Measurements from ENCODE around the gene DNAI4.
A peak's percentile ranks its signal among the peaks of the same experiment; 100 is the strongest.

The DNAI4 gene

GRCh38 chr1:66932291-66932690, 7.6 kb upstream of the DNAI4 start:
- Histone ChIP-seq H3K27ac (peak overlapping the region; percentile 34; the same call in 1 of the 2 replicates), H3K9ac (ENCODE audit: insufficient read length) (peak overlapping the region; percentile 87), H3K4me3 (peak overlapping the region; percentile 82), H3K36me3 (ENCODE audit: insufficient read depth, low read length) (peaks cover 2% of the 10 kb centered on the region; the same call in 1 of the 2 replicates), H3K9me3 (ENCODE audit: low read depth, low read length) (no peaks in the 10 kb centered on the region)
- no peak for DNase-seq (ENCODE audit: low read depth, low spot score)
- no peak for TF ChIP-seq EZH2 (IDR thresholded peaks at IDR 0.05)
- no peak for TF ChIP-seq POLR2AphosphoS5 (IDR thresholded peaks at IDR 0.05; ENCODE audit: borderline replicate concordance, low read depth, low read length)
- no peak for TF ChIP-seq FOXP2 (optimal IDR thresholded peaks at IDR 0.05; ENCODE audit: control extremely low read depth, extremely low read length, insufficient read depth)

- DNase-seq (ENCODE audit: low read depth, low spot score): no peak
- Histone ChIP-seq H3K9me3 (ENCODE audit: low read depth, low read length) (no peaks in the 10 kb centered on the region), H3K27ac (0 out of 2 replicates have a peak overlapping the region, but pooled peaks have one; percentile 67), H3K9ac (ENCODE audit: insufficient read length) (peak overlapping the region; percentile 87), H3K4me3 (peak overlapping the region; percentile 82), H3K36me3 (ENCODE audit: insufficient read depth, low read length) (peaks cover 2% of the 10 kb centered on the region; the same call in 1 of the 2 replicates)
- TF ChIP-seq POLR2AphosphoS5 (IDR thresholded peaks at IDR 0.05; ENCODE audit: borderline replicate concordance, low read depth, low read length) (no peak), FOXP2 (optimal IDR thresholded peaks at IDR 0.05; ENCODE audit: control extremely low read depth, extremely low read length, insufficient read depth) (no peak), EZH2 (IDR thresholded peaks at IDR 0.05) (no peak)
These were observed 6.9 kb upstream of the DNAI4 start for GRCh38 chr1:66931590-66931989.

GRCh38 chr1:66930823-66931174, 6.1 kb upstream of the DNAI4 start:
- H3K4me3 ChIP-seq: peak overlapping the region; percentile 82
- TF ChIP-seq EZH2 (IDR thresholded peaks at IDR 0.05) (no peak), FOXP2 (optimal IDR thresholded peaks at IDR 0.05; ENCODE audit: control extremely low read depth, extremely low read length, insufficient read depth) (no peak), POLR2AphosphoS5 (IDR thresholded peaks at IDR 0.05; ENCODE audit: borderline replicate concordance, low read depth, low read length) (no peak)
- H3K9me3 ChIP-seq (ENCODE audit: low read depth, low read length): no peaks in the 10 kb centered on the region
- DNase-seq (ENCODE audit: low read depth, low spot score): no peak
- peak overlapping the region; percentile 67; the same call in 1 of the 2 replicates for H3K27ac ChIP-seq
- peak overlapping the region; percentile 87 for H3K9ac ChIP-seq (ENCODE audit: insufficient read length)
- H3K36me3 ChIP-seq (ENCODE audit: insufficient read depth, low read length): peaks cover 2% of the 10 kb centered on the region; the same call in 1 of the 2 replicates

GRCh38 chr1:66929999-66930822, 5.6 kb upstream of the DNAI4 start:
- H3K9me3 ChIP-seq (ENCODE audit: low read depth, low read length): no peaks in the 10 kb centered on the region
- peak overlapping the region; percentile 67; the same call in 1 of the 2 replicates for H3K27ac ChIP-seq
- H3K4me3 ChIP-seq: peak overlapping the region; percentile 82
- TF ChIP-seq POLR2AphosphoS5 (IDR thresholded peaks at IDR 0.05; ENCODE audit: borderline replicate concordance, low read depth, low read length) (peak; percentile 68), FOXP2 (optimal IDR thresholded peaks at IDR 0.05; ENCODE audit: control extremely low read depth, extremely low read length, insufficient read depth) (no peak), EZH2 (IDR thresholded peaks at IDR 0.05) (no peak)
- peak overlapping the region; percentile 87 for H3K9ac ChIP-seq (ENCODE audit: insufficient read length)
- no peaks in the 10 kb centered on the region; the same call in 1 of the 2 replicates for H3K36me3 ChIP-seq (ENCODE audit: insufficient read depth, low read length)
- DNase-seq (ENCODE audit: low read depth, low spot score): no peak

- peak overlapping the region; percentile 82 for H3K4me3 ChIP-seq
- no peak for TF ChIP-seq FOXP2 (optimal IDR thresholded peaks at IDR 0.05; ENCODE audit: control extremely low read depth, extremely low read length, insufficient read depth)
- no peak for TF ChIP-seq POLR2AphosphoS5 (IDR thresholded peaks at IDR 0.05; ENCODE audit: borderline replicate concordance, low read depth, low read length)
- no peak for TF ChIP-seq EZH2 (IDR thresholded peaks at IDR 0.05)
- no peak for DNase-seq (ENCODE audit: low read depth, low spot score)
- H3K9ac ChIP-seq (ENCODE audit: insufficient read length): no peak overlapping the region
- H3K36me3 ChIP-seq (ENCODE audit: insufficient read depth, low read length): no peaks in the 10 kb centered on the region; the same call in 1 of the 2 replicates
- H3K27ac ChIP-seq: peak overlapping the region; percentile 63; the same call in 1 of the 2 replicates
- H3K9me3 ChIP-seq (ENCODE audit: low read depth, low read length): no peaks in the 10 kb centered on the region
These were observed 5.0 kb upstream of the DNAI4 start for GRCh38 chr1:66929691-66929998.

- TF ChIP-seq FOXP2 (optimal IDR thresholded peaks at IDR 0.05; ENCODE audit: control extremely low read depth, extremely low read length, insufficient read depth) (no peak), EZH2 (IDR thresholded peaks at IDR 0.05) (no peak), POLR2AphosphoS5 (IDR thresholded peaks at IDR 0.05; ENCODE audit: borderline replicate concordance, low read depth, low read length) (no peak)
- DNase-seq (ENCODE audit: low read depth, low spot score): no peak
- no peaks in the 10 kb centered on the region for H3K9me3 ChIP-seq (ENCODE audit: low read depth, low read length)
- no peaks in the 10 kb centered on the region; the same call in 1 of the 2 replicates for H3K36me3 ChIP-seq (ENCODE audit: insufficient read depth, low read length)
- H3K9ac ChIP-seq (ENCODE audit: insufficient read length): no peak overlapping the region
- H3K4me3 ChIP-seq: peak overlapping the region; percentile 82
- H3K27ac ChIP-seq: peak overlapping the region; percentile 63; the same call in 1 of the 2 replicates
These were observed 4.6 kb upstream of the DNAI4 start for GRCh38 chr1:66929146-66929688.

- Histone ChIP-seq H3K9ac (ENCODE audit: insufficient read length) (peak overlapping the region; percentile 79), H3K9me3 (ENCODE audit: low read depth, low read length) (no peaks in the 10 kb centered on the region), H3K36me3 (ENCODE audit: insufficient read depth, low read length) (no peaks in the 10 kb centered on the region), H3K4me3 (peak overlapping the region; percentile 96), H3K27ac (peak overlapping the region; percentile 64; the same call in 1 of the 2 replicates)
- TF ChIP-seq FOXP2 (optimal IDR thresholded peaks at IDR 0.05; ENCODE audit: control extremely low read depth, extremely low read length, insufficient read depth) (no peak), POLR2AphosphoS5 (IDR thresholded peaks at IDR 0.05; ENCODE audit: borderline replicate concordance, low read depth, low read length) (no peak), EZH2 (IDR thresholded peaks at IDR 0.05) (no peak)
- DNase-seq (ENCODE audit: low read depth, low spot score): no peak
These were observed 2.9 kb upstream of the DNAI4 start for GRCh38 chr1:66927528-66927927.

GRCh38 chr1:66925944-66926343, 1.3 kb upstream of the DNAI4 start:
- Histone ChIP-seq H3K9me3 (ENCODE audit: low read depth, low read length) (no peaks in the 10 kb centered on the region), H3K4me3 (peak overlapping the region; percentile 96), H3K27ac (peak overlapping the region; percentile 87), H3K9ac (ENCODE audit: insufficient read length) (peak overlapping the region; percentile 79), H3K36me3 (ENCODE audit: insufficient read depth, low read length) (no peaks in the 10 kb centered on the region)
- DNase-seq (ENCODE audit: low read depth, low spot score): no peak
- TF ChIP-seq FOXP2 (optimal IDR thresholded peaks at IDR 0.05; ENCODE audit: control extremely low read depth, extremely low read length, insufficient read depth) (no peak), EZH2 (IDR thresholded peaks at IDR 0.05) (no peak), POLR2AphosphoS5 (IDR thresholded peaks at IDR 0.05; ENCODE audit: borderline replicate concordance, low read depth, low read length) (no peak)

Data from SK-N-MC (cell line).